SK-N-SH (cell line): ENCODE results near the gene ACSL1.

Source experiments
- CTCF ChIP-seq: fragments of 200-600 bp; sonication (generic); IDR thresholded peaks from 2 replicates; pipeline ENCODE4 v1.6.1; 2017; ENCODE audit warnings: antibody characterized with exemption, mild to moderate bottlenecking, moderate library complexity
- MXI1 ChIP-seq: IDR thresholded peaks from 2 replicates; pipeline ENCODE4 v1.6.1; 2012; ENCODE audit warnings: mild to moderate bottlenecking, low read depth, low read length, improper control_type of control experiment
- PBX3 ChIP-seq: IDR thresholded peaks from 2 replicates; pipeline ENCODE4; 2012
- POLR2AphosphoS5 ChIP-seq: IDR thresholded peaks from 2 replicates; pipeline ENCODE4 v1.6.1; 2012; ENCODE audit warnings: low read depth, low read length
- REST ChIP-seq: IDR thresholded peaks from 2 replicates; pipeline ENCODE4 v1.6.1; 2012; ENCODE audit warnings: mild to moderate bottlenecking, low read depth, low read length, moderate library complexity
- RFX5 ChIP-seq: IDR thresholded peaks from 2 replicates; pipeline ENCODE4 v1.6.1; 2012; ENCODE audit warnings: mild to moderate bottlenecking, improper control_type of control experiment, low read length
- RXRA ChIP-seq: IDR thresholded peaks from 2 replicates; pipeline ENCODE4 v1.4.0; 2012; ENCODE audit warnings: low read depth, mild to moderate bottlenecking, borderline replicate concordance
- SIN3A ChIP-seq: IDR thresholded peaks from 2 replicates; pipeline ENCODE4 v1.6.1; 2012; ENCODE audit warnings: low read depth, mild to moderate bottlenecking, low read length, moderate library complexity, borderline replicate concordance
- TAF1 ChIP-seq: IDR thresholded peaks from 2 replicates; pipeline ENCODE4 v1.6.1; 2012; ENCODE audit warnings: low read depth, mild to moderate bottlenecking, low read length, moderate library complexity, borderline replicate concordance
- USF1 ChIP-seq: IDR thresholded peaks from 2 replicates; pipeline ENCODE4 v1.4.0; 2012; ENCODE audit warnings: low read depth, borderline replicate concordance
- YY1 ChIP-seq: IDR thresholded peaks from 2 replicates; pipeline ENCODE4 v1.4.0; 2012; ENCODE audit warnings: low read depth, mild to moderate bottlenecking

GRCh38 chr4:184752496-184753275, 73.1 kb downstream of the ACSL1 start:
- TF ChIP-seq TAF1 (no peak), CTCF (no peak), POLR2AphosphoS5 (no peak), USF1 (no peak), RFX5 (no peak), RXRA (no peak), PBX3 (no peak), YY1 (no peak), MXI1 (no peak), SIN3A (no peak), REST (no peak)
